ENCODE data around the gene OPTC. TPM values are rescaled to one million over a fixed set of nuclear protein-coding genes. Genes with fewer than 3 reads are reported as not detected.

OPTC gene
- total RNA-seq, 1 experiment from 2014 or later: not detected

- no peak for TF ChIP-seq ZFX (IDR thresholded peaks at IDR 0.05)
- TF ChIP-seq EZH2 (IDR thresholded peaks at IDR 0.05): no peak
- TF ChIP-seq MAX (IDR thresholded peaks at IDR 0.05): no peak
- TF ChIP-seq EZH2phosphoT487 (IDR thresholded peaks at IDR 0.05; ENCODE audit: borderline replicate concordance): no peak
Observed at GRCh38 chr1:203477748-203478147, 16.2 kb upstream of the OPTC start (continued).

DNA sequence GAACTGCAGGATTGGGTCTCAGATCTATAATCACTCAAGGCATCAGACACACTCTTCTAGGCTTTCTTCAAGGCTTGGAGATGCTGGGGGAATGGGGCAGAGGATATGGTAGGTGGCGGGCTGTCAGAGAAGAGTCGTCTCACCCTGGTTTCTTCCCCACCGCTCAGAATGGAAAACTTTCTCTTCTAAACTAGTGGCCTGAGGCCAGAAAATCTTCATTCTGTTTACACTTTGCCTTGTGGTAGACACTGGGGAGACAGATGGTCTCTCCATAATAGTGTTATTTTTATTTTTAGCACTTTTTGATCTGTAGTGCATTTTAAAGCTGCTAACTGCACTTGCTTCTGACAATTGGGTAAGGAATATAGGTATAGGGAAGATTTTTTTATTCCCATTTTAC, 15.7 kb upstream of the OPTC start:
- intact Hi-C loops (cut with micrococcal nuclease): no loop called here
- no peak for ATAC-seq
- CTCF ChIA-PET: no interaction called here

More for the DNA sequence above, 15.7 kb upstream of the OPTC start:
- H3K4me3 ChIP-seq (replicated peaks in 1 of 2; ENCODE audit: low read depth in 1 of 2, low read length in 2 of 2): no peak overlapping the region
- BruUV-seq (replicated peaks): no TSS peak
- no peak overlapping the region for H2AFZ ChIP-seq (ENCODE audit: low read depth, low read length, poor library complexity, severe bottlenecking)
- peaks cover 13 to 19% of the 10 kb centered on the region in 2 experiments for H3K4me1 ChIP-seq (ENCODE audit: control insufficient read depth in 1 of 2, insufficient read depth in 2 of 2, low read length in 2 of 2)
- RAD21 ChIA-PET (ENCODE audit: low non-redundant PET in 1 of 2, low total read pairs in 2 of 2, uncharacterized antibody in 2 of 2, unreplicated experiment in 2 of 2): no interaction called here
- POLR2A ChIA-PET: interaction anchor here (0.6 kb wide), 1 partner anchor 171 kb away, joined by 3 read pairs; no protein-coding TSS in a partner anchor
- no peaks in the 10 kb centered on the region for H3K79me2 ChIP-seq (ENCODE audit: insufficient read depth, low read length)
- H3K9ac ChIP-seq (ENCODE audit: low read length): no peak overlapping the region
- no peaks in the 10 kb centered on the region for H3K9me2 ChIP-seq (ENCODE audit: insufficient read depth)
- TF ChIP-seq ZFX (IDR thresholded peaks at IDR 0.05) (no peak), SIN3A (IDR thresholded peaks at IDR 0.05; ENCODE audit: low read depth) (no peak), SRF (IDR thresholded peaks at IDR 0.05; ENCODE audit: low read depth) (no peak), CEBPB (IDR thresholded peaks at IDR 0.05; ENCODE audit: low read depth) (no peak), MAX (IDR thresholded peaks at IDR 0.05) (no peak), YY1 (IDR thresholded peaks at IDR 0.05; ENCODE audit: extremely low read depth, insufficient replicate concordance, low read depth, low read length) (no peak), ELF1 (IDR thresholded peaks at IDR 0.05; ENCODE audit: borderline replicate concordance, low read depth) (no peak), EZH2 (IDR thresholded peaks at IDR 0.05) (no peak), ZNF274 (IDR thresholded peaks at IDR 0.05; ENCODE audit: low read depth, low read length) (no peak), JUND (IDR thresholded peaks at IDR 0.05) (no peak), EGR1 (IDR thresholded peaks at IDR 0.05; ENCODE audit: low read depth) (no peak), EZH2phosphoT487 (IDR thresholded peaks at IDR 0.05; ENCODE audit: borderline replicate concordance) (no peak), TCF7L2 (IDR thresholded peaks at IDR 0.05; ENCODE audit: borderline replicate concordance, extremely low read depth, insufficient read depth, insufficient read length) (no peak), POLR2A (IDR thresholded peaks at IDR 0.05; ENCODE audit: borderline replicate concordance, extremely low read depth, insufficient read depth, insufficient read length) (no peak), CBX3 (IDR thresholded peaks at IDR 0.05; ENCODE audit: low read depth) (no peak), RAD21 (IDR thresholded peaks at IDR 0.05; ENCODE audit: low read depth) (no peak), FOSL1 (IDR thresholded peaks at IDR 0.05; ENCODE audit: low read depth) (no peak)
- TF ChIP-seq, protein P1, sequence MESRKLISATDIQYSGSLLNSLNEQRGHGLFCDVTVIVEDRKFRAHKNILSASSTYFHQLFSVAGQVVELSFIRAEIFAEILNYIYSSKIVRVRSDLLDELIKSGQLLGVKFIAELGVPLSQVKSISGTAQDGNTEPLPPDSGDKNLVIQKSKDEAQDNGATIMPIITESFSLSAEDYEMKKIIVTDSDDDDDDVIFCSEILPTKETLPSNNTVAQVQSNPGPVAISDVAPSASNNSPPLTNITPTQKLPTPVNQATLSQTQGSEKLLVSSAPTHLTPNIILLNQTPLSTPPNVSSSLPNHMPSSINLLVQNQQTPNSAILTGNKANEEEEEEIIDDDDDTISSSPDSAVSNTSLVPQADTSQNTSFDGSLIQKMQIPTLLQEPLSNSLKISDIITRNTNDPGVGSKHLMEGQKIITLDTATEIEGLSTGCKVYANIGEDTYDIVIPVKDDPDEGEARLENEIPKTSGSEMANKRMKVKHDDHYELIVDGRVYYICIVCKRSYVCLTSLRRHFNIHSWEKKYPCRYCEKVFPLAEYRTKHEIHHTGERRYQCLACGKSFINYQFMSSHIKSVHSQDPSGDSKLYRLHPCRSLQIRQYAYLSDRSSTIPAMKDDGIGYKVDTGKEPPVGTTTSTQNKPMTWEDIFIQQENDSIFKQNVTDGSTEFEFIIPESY (IDR thresholded peaks at IDR 0.05; ENCODE audit: extremely low read depth, insufficient replicate concordance, low read length): no peak
- TF ChIP-seq, protein P2, sequence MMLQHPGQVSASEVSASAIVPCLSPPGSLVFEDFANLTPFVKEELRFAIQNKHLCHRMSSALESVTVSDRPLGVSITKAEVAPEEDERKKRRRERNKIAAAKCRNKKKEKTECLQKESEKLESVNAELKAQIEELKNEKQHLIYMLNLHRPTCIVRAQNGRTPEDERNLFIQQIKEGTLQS (IDR thresholded peaks at IDR 0.05): no peak
- TF ChIP-seq, protein P3, sequence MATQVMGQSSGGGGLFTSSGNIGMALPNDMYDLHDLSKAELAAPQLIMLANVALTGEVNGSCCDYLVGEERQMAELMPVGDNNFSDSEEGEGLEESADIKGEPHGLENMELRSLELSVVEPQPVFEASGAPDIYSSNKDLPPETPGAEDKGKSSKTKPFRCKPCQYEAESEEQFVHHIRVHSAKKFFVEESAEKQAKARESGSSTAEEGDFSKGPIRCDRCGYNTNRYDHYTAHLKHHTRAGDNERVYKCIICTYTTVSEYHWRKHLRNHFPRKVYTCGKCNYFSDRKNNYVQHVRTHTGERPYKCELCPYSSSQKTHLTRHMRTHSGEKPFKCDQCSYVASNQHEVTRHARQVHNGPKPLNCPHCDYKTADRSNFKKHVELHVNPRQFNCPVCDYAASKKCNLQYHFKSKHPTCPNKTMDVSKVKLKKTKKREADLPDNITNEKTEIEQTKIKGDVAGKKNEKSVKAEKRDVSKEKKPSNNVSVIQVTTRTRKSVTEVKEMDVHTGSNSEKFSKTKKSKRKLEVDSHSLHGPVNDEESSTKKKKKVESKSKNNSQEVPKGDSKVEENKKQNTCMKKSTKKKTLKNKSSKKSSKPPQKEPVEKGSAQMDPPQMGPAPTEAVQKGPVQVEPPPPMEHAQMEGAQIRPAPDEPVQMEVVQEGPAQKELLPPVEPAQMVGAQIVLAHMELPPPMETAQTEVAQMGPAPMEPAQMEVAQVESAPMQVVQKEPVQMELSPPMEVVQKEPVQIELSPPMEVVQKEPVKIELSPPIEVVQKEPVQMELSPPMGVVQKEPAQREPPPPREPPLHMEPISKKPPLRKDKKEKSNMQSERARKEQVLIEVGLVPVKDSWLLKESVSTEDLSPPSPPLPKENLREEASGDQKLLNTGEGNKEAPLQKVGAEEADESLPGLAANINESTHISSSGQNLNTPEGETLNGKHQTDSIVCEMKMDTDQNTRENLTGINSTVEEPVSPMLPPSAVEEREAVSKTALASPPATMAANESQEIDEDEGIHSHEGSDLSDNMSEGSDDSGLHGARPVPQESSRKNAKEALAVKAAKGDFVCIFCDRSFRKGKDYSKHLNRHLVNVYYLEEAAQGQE (IDR thresholded peaks at IDR 0.05; ENCODE audit: low read depth): no peak
- no peaks in the 10 kb centered on the region for H3K36me3 ChIP-seq (ENCODE audit: control insufficient read depth in 1 of 2, insufficient read depth in 2 of 2, low read length in 2 of 2)
- no peak overlapping the region for H3K4me2 ChIP-seq (ENCODE audit: low read length)
- no peak overlapping the region for H3K27ac ChIP-seq (ENCODE audit: low read depth, low read length)
- no peak for DNase-seq (ENCODE audit: low read depth, low spot score)
- H4K20me1 ChIP-seq (ENCODE audit: insufficient read depth): no peaks in the 10 kb centered on the region
- H3K9me3 ChIP-seq (ENCODE audit: control insufficient read depth in 1 of 2, insufficient read depth in 1 of 2, low read depth in 1 of 2, low read length in 2 of 2): no peaks in the 10 kb centered on the region
- H3K27me3 ChIP-seq (ENCODE audit: insufficient read depth, low read length): peaks cover 19% of the 10 kb centered on the region
